ENCODE data around the gene CTDSPL.

The CTDSPL gene

DNA sequence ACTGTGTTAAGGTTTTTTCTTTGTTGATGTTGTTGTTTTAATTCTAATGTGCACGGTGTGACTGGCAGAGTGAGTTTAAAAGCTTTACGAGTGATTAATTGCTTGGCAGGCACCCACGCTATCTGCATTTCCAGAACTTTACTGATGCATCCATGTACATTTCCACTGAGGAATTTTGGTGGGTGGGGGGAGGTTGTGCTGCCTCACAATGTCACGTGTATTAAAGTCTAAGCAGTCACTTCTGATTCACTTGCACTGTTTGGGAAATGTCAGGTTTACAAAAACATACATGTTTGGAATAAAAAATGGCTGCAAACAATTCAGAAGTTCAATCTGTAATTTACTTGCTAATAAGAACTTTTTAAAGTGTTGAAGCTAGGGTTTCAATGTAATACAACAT is 38.5 kb upstream of the CTDSPL start:
- FAIRE-seq: no peak
- TF ChIP-seq, protein P1, sequence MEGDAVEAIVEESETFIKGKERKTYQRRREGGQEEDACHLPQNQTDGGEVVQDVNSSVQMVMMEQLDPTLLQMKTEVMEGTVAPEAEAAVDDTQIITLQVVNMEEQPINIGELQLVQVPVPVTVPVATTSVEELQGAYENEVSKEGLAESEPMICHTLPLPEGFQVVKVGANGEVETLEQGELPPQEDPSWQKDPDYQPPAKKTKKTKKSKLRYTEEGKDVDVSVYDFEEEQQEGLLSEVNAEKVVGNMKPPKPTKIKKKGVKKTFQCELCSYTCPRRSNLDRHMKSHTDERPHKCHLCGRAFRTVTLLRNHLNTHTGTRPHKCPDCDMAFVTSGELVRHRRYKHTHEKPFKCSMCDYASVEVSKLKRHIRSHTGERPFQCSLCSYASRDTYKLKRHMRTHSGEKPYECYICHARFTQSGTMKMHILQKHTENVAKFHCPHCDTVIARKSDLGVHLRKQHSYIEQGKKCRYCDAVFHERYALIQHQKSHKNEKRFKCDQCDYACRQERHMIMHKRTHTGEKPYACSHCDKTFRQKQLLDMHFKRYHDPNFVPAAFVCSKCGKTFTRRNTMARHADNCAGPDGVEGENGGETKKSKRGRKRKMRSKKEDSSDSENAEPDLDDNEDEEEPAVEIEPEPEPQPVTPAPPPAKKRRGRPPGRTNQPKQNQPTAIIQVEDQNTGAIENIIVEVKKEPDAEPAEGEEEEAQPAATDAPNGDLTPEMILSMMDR (IDR thresholded peaks at IDR 0.05; ENCODE audit: insufficient read depth, missing control alignments): no peak
- no peak for DNase-seq (ENCODE audit: insufficient read length, low spot score)

DNA sequence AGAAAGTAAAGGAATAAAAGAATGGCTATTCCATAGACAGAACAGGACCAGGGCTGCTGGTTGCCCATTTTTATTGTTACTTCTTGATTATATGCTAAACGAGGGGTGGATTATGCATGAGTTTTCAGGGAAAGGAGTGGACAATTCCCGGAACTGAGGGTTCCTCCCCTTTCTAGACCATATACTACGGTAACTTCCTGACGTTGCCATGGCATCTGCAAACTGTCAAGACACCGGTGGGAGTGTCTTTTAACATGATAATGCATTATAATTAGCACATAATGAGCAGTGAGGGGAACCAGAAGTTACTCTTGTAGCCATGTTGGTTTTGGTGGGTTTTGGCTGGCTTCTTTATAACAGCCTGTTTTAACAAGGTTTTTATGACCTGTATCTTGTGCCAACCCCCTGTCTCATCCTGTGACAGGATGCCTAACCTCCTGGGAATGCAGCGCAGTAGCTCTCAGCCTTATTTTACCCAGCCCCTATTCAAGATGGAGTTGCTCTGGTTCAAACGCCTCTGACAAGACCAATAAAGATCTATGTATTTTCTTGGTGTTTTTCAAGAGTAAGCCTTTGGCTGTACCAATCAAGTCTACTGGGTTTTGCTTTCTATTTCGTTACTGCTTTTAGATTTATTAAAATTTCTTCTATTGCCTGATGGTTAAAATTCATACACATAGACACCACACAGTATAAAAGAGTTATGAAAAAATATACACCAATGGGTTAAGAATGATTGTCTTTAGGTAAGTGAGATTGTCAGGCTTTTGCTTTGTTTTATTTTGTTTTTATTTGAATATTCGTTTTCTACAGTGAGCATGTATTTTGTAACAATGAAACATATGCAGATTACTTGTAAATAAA is 37.4 kb upstream of the CTDSPL start:
- TF ChIP-seq, protein P1 (IDR thresholded peaks at IDR 0.05; ENCODE audit: insufficient read depth, missing control alignments): no peak
- no peak for FAIRE-seq
- no peak for DNase-seq (ENCODE audit: insufficient read length, low spot score)

- no peak for FAIRE-seq
- no peak for DNase-seq (ENCODE audit: insufficient read length, low spot score)
- TF ChIP-seq, protein P1 (IDR thresholded peaks at IDR 0.05; ENCODE audit: insufficient read depth, missing control alignments): no peak
These were observed 36.7 kb upstream of the CTDSPL start for GRCh38 chr3:37824954-37825328.

GRCh38 chr3:37825744-37826400 is 35.8 kb upstream of the CTDSPL start:
- TF ChIP-seq, protein P1 (IDR thresholded peaks at IDR 0.05; ENCODE audit: insufficient read depth, missing control alignments): no peak
- DNase-seq (ENCODE audit: insufficient read length, low spot score) (no peak), FAIRE-seq (no peak)

- FAIRE-seq (no peak), DNase-seq (ENCODE audit: insufficient read length, low spot score) (no peak)
- TF ChIP-seq, protein P1 (IDR thresholded peaks at IDR 0.05; ENCODE audit: insufficient read depth, missing control alignments): no peak
These were observed 35.2 kb upstream of the CTDSPL start for GRCh38 chr3:37826502-37826901.

GRCh38 chr3:37826933-37827332 is 34.7 kb upstream of the CTDSPL start:
- FAIRE-seq (no peak), DNase-seq (ENCODE audit: insufficient read length, low spot score) (no peak)
- TF ChIP-seq, protein P1 (IDR thresholded peaks at IDR 0.05; ENCODE audit: insufficient read depth, missing control alignments): no peak

DNA sequence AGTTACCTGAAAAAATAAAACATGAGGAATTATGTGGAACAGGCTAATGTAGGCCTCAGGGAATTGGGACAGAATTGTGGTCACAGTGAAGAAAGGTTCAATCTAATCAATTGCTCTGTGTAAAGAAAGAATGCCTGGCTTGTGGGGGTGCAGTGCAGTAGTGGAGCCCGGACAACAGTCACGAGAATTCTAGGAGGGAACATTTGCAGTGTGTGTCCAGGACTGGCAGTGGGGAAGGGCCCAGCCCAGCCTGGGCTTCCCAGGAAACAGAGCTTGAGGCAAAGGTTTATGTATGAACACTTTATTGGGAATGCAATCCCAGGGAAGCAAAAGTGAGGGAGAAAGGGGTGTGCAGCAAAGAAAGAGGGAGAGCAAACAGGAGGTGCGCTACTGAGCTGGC is 29.2 kb upstream of the CTDSPL start:
- FAIRE-seq: no peak
- TF ChIP-seq, protein P1 (IDR thresholded peaks at IDR 0.05; ENCODE audit: insufficient read depth, missing control alignments): no peak
- no peak for DNase-seq (ENCODE audit: insufficient read length, low spot score)
